ENCODE measurements around the gene ADAMTS7.
"Not testable (repeated sequence)": the region's sequence is repeated elsewhere in the genome, so short reads cannot be mapped to it uniquely, and the experiment has no call there.

The ADAMTS7 gene

GRCh38 chr15:78750566-78750965 lies 60.7 kb downstream of the ADAMTS7 start:
- DNase-seq = no peak

GRCh38 chr15:78749831-78750230 lies 61.4 kb downstream of the ADAMTS7 start:
- DNase-seq = no peak

- not testable (repeated sequence) for DNase-seq
These were observed 63.4 kb downstream of the ADAMTS7 start for GRCh38 chr15:78747877-78748276.

- not testable (repeated sequence) for DNase-seq
These were observed 69.6 kb downstream of the ADAMTS7 start for GRCh38 chr15:78741674-78742073.

- no peak for DNase-seq
These were observed 70.4 kb downstream of the ADAMTS7 start for GRCh38 chr15:78740904-78741274.

GRCh38 chr15:78739996-78740903 lies 71.0 kb downstream of the ADAMTS7 start:
- DNase-seq = peak; percentile 26 to 59

GRCh38 chr15:78739206-78739605 lies 72.1 kb downstream of the ADAMTS7 start:
- no peak for DNase-seq

GRCh38 chr15:78737931-78738558 lies 73.2 kb downstream of the ADAMTS7 start:
- DNase-seq = not testable (repeated sequence)

GRCh38 chr15:78737187-78737820 lies 74.0 kb downstream of the ADAMTS7 start:
- no peak for DNase-seq

GRCh38 chr15:78736286-78736685 lies 75.0 kb downstream of the ADAMTS7 start:
- DNase-seq = not testable (repeated sequence)

GRCh38 chr15:78734451-78735064 lies 76.7 kb downstream of the ADAMTS7 start:
- DNase-seq = no peak

GRCh38 chr15:78732634-78733033 lies 78.6 kb downstream of the ADAMTS7 start:
- no peak for DNase-seq

- DNase-seq = no peak
These were observed 80.3 kb downstream of the ADAMTS7 start for GRCh38 chr15:78730955-78731354.

- DNase-seq = not testable (repeated sequence)
These were observed 82.8 kb downstream of the ADAMTS7 start for GRCh38 chr15:78728427-78728826.

- DNase-seq = no peak
These were observed 83.7 kb downstream of the ADAMTS7 start for GRCh38 chr15:78727561-78727960.

- peak in 1 of 2 donors; percentile 21 for DNase-seq
These were observed 84.3 kb downstream of the ADAMTS7 start for GRCh38 chr15:78726870-78727551.

- DNase-seq = peak in 1 of 2 donors; percentile 10
These were observed 91.3 kb downstream of the ADAMTS7 start for GRCh38 chr15:78719819-78720450.

GRCh38 chr15:78718837-78719236 lies 92.4 kb downstream of the ADAMTS7 start:
- no peak for DNase-seq

- DNase-seq = no peak
These were observed 93.2 kb downstream of the ADAMTS7 start for GRCh38 chr15:78717956-78718656.

GRCh38 chr15:78716651-78717050 lies 94.6 kb downstream of the ADAMTS7 start:
- DNase-seq = no peak

GRCh38 chr15:78715930-78716329 lies 95.3 kb downstream of the ADAMTS7 start:
- no peak for DNase-seq
